H1 (cell line): ENCODE measurements around the gene PSKH1. TPM values are rescaled to one million over a fixed set of nuclear protein-coding genes. Genes with fewer than 3 reads are reported as not detected.

Experiments used
- CTCF ChIA-PET: fragments of 300-600 bp; sonication (Branson Sonifier 250); formaldehyde crosslinking; loops from one replicate; lab custom pipeline; 2021; ENCODE audit not compliant: partially characterized antibody; lab: Charles Lee
- POLR2A ChIA-PET: fragments of 300-600 bp; sonication (Branson Sonifier 250); formaldehyde crosslinking; loops from one replicate; lab custom pipeline; 2021; ENCODE audit warnings: inconsistent platforms; ENCODE audit not compliant: partially characterized antibody; lab: Charles Lee
- DNase-seq, 2 experiments: peaks; one replicate each; pipeline versions ENCODE4 v3.0.0 to v3.0.0-alpha.2; 2010 to 2022; ENCODE audit warnings: low spot score in 2 of 2, low read depth in 1 of 2, mixed read lengths in 1 of 2
- FAIRE-seq: peaks from 2 replicates; lab custom pipeline; 2011; peaks lifted over from hg19 to GRCh38; lab: Jason Lieb, UNC
- H2AFZ ChIP-seq: 2 replicates; pipeline ENCODE4 v1.8.1; 2012; ENCODE audit warnings: low read length, inconsistent platforms
- H2AK5ac ChIP-seq: 2 replicates; pipeline ENCODE4 v1.6.1; 2013; ENCODE audit warnings: low read depth, low read length
- H2BK120ac ChIP-seq: replicated peaks from 2 replicates; pipeline ENCODE3; 2013; ENCODE audit warnings: low read depth, low read length, inconsistent platforms
- H2BK12ac ChIP-seq: 2 replicates; pipeline ENCODE4 v1.6.1; 2013; ENCODE audit warnings: low read depth, low read length
- H2BK15ac ChIP-seq: 2 replicates; pipeline ENCODE4 v1.6.1; 2013; ENCODE audit warnings: low read length
- H2BK20ac ChIP-seq: 2 replicates; pipeline ENCODE4 v1.6.1; 2013; ENCODE audit warnings: low read length
- H2BK5ac ChIP-seq: 2 replicates; pipeline ENCODE4 v1.6.1; 2013; ENCODE audit warnings: low read depth, low read length
- H3K14ac ChIP-seq: 2 replicates; pipeline ENCODE4 v1.6.1; 2013; ENCODE audit warnings: inconsistent platforms; ENCODE audit not compliant: insufficient read length
- H3K18ac ChIP-seq: 2 replicates; pipeline ENCODE4 v1.6.1; 2013; ENCODE audit warnings: low read length; ENCODE audit errors: extremely low read depth
- H3K23ac ChIP-seq: 2 replicates; pipeline ENCODE4 v1.6.1; 2013; ENCODE audit warnings: inconsistent platforms; ENCODE audit not compliant: insufficient read length
- H3K23me2 ChIP-seq: 2 replicates; pipeline ENCODE4 v1.6.1; 2013; ENCODE audit warnings: low read depth, low read length
- H3K27ac ChIP-seq: 2 replicates; pipeline ENCODE4 v1.6.1; 2011; ENCODE audit warnings: low read depth, low read length, inconsistent platforms
- H3K27me3 ChIP-seq, 4 experiments: replicated peaks in 1 of 4; 1 replicate in 1 of 4; 2 replicates in 3 of 4; pipeline versions ENCODE4 v1.6.1 to v1.8.1; 2011 to 2013; ENCODE audit warnings: low read length in 3 of 4, mild to moderate bottlenecking in 3 of 4, inconsistent platforms in 2 of 4, mixed read lengths in 2 of 4, moderate library complexity in 1 of 4; ENCODE audit not compliant: control insufficient read depth in 3 of 4, insufficient read depth in 3 of 4; ENCODE audit errors: extremely low read depth in 1 of 4
- H3K36me3 ChIP-seq, 4 experiments: 2 replicates each; pipeline versions ENCODE4 v1.6.1 to v1.8.1; 2011 to 2013; ENCODE audit warnings: mild to moderate bottlenecking in 4 of 4, low read length in 3 of 4, moderate library complexity in 2 of 4, control low read depth in 1 of 4, inconsistent platforms in 1 of 4; ENCODE audit not compliant: insufficient read depth in 4 of 4, control insufficient read depth in 2 of 4
- H3K4ac ChIP-seq: replicated peaks from 2 replicates; pipeline ENCODE3; 2013; ENCODE audit warnings: low read length, low read depth, mixed read lengths, inconsistent platforms; ENCODE audit not compliant: insufficient read length
- H3K4me1 ChIP-seq, 4 experiments: replicated peaks in 1 of 4; 1 replicate in 1 of 4; 2 replicates in 3 of 4; pipeline versions ENCODE4 v1.6.1 to v1.8.1; 2011 to 2013; ENCODE audit warnings: low read length in 3 of 4, inconsistent platforms in 2 of 4, mixed read lengths in 1 of 4; ENCODE audit not compliant: insufficient read depth in 4 of 4, control insufficient read depth in 3 of 4
- H3K4me2 ChIP-seq, 2 experiments: 2 replicates each; pipeline versions ENCODE4 v1.6.1 to v1.8.1; 2011 to 2013; ENCODE audit warnings: low read depth in 2 of 2, low read length in 2 of 2, control low read depth in 1 of 2, inconsistent platforms in 1 of 2, mild to moderate bottlenecking in 1 of 2; ENCODE audit not compliant: insufficient read depth in 1 of 2
- H3K4me3 ChIP-seq, 4 experiments: fragments of 200-600, 300-600 bp in 1 of 4; sonication (generic), shearing (Covaris generic), sonication (Bioruptor Twin) in 1 of 4; 2 replicates each; pipeline versions ENCODE4 v1.5.1 to v1.8.1; 2011 to 2016; ENCODE audit warnings: low read length in 4 of 4, low read depth in 3 of 4, control low read depth in 2 of 4, inconsistent platforms in 2 of 4, mild to moderate bottlenecking in 2 of 4, mixed read lengths in 1 of 4, moderate library complexity in 1 of 4; ENCODE audit not compliant: insufficient read depth in 2 of 4; ENCODE audit errors: extremely low read depth in 1 of 4
- H3K56ac ChIP-seq: replicated peaks from 2 replicates; pipeline ENCODE3; 2013; ENCODE audit warnings: low read depth, mild to moderate bottlenecking, mixed read lengths, low read length, inconsistent platforms; ENCODE audit not compliant: insufficient read length
- H3K79me1 ChIP-seq: 2 replicates; pipeline ENCODE4 v1.6.1; 2013; ENCODE audit warnings: low read depth, low read length, control low read depth
- H3K79me2 ChIP-seq, 2 experiments: 2 replicates each; pipeline versions ENCODE4 v1.6.1 to v1.8.1; 2012 to 2013; ENCODE audit warnings: low read length in 2 of 2, mild to moderate bottlenecking in 2 of 2, inconsistent platforms in 1 of 2; ENCODE audit not compliant: insufficient read depth in 2 of 2, control insufficient read depth in 1 of 2
- H3K9ac ChIP-seq, 4 experiments: replicated peaks in 1 of 4; 1 replicate in 1 of 4; 2 replicates in 3 of 4; pipeline versions ENCODE4 v1.6.1 to v1.8.1; 2011 to 2013; ENCODE audit warnings: low read depth in 3 of 4, low read length in 3 of 4, control low read depth in 2 of 4, mild to moderate bottlenecking in 2 of 4, moderate library complexity in 2 of 4, inconsistent platforms in 1 of 4; ENCODE audit errors: extremely low read depth in 1 of 4
- H3K9me3 ChIP-seq, 2 experiments: 2 replicates each; pipeline versions ENCODE4 v1.6.1 to v1.8.1; 2012 to 2013; ENCODE audit warnings: mild to moderate bottlenecking in 2 of 2, moderate library complexity in 2 of 2, control low read depth in 1 of 2, inconsistent platforms in 1 of 2, low read depth in 1 of 2, low read length in 1 of 2, mixed read lengths in 1 of 2; ENCODE audit not compliant: insufficient read depth in 2 of 2
- H4K20me1 ChIP-seq, 2 experiments: replicated peaks in 1 of 2; 2 replicates each; pipeline versions ENCODE3 to v1.8.1; 2011 to 2013; ENCODE audit warnings: inconsistent platforms in 2 of 2, low read length in 2 of 2, mild to moderate bottlenecking in 1 of 2; ENCODE audit not compliant: insufficient read depth in 2 of 2, control insufficient read depth in 1 of 2
- H4K5ac ChIP-seq: 2 replicates; pipeline ENCODE4 v1.6.1; 2013; ENCODE audit warnings: low read length, low read depth, mixed read lengths, inconsistent platforms; ENCODE audit not compliant: insufficient read length
- H4K8ac ChIP-seq: 2 replicates; pipeline ENCODE4 v1.8.0; 2013; ENCODE audit warnings: mild to moderate bottlenecking, moderate library complexity, low read length, inconsistent platforms; ENCODE audit not compliant: insufficient read depth; ENCODE audit errors: extremely low read depth
- H4K91ac ChIP-seq: replicated peaks from 2 replicates; pipeline ENCODE3; 2013; ENCODE audit warnings: low read length, mixed read lengths, inconsistent platforms; ENCODE audit not compliant: insufficient read length
- CTCF ChIP-seq, 3 experiments: IDR thresholded peaks; 1 replicate in 2 of 3; 2 replicates in 1 of 3; pipeline versions ENCODE4 v1.5.1 to v1.6.1; 2011; ENCODE audit warnings: low read length in 3 of 3, mild to moderate bottlenecking in 3 of 3, inconsistent platforms in 2 of 3, low read depth in 1 of 3, moderate library complexity in 1 of 3; ENCODE audit not compliant: insufficient read depth in 1 of 3; ENCODE audit errors: control extremely low read depth in 1 of 3
- JUND ChIP-seq: IDR thresholded peaks from 2 replicates; pipeline ENCODE4 v1.6.1; 2011; ENCODE audit warnings: mild to moderate bottlenecking, improper control_type of control experiment, low read length
- WGBS, 2 experiments: shearing (Covaris generic) in 1 of 2; methylation state at CpG; one replicate each; pipeline versions ENCODE4 v1.1.6 to v1.1.7; 2013 to 2015; ENCODE audit warnings: low lambda C conversion rate in 2 of 2, mixed read lengths in 2 of 2, inconsistent platforms in 1 of 2, low coverage in 1 of 2, missing lambda C conversion rate in 1 of 2; ENCODE audit not compliant: insufficient replicate concordance in 2 of 2, insufficient coverage in 1 of 2, insufficient read length in 1 of 2; ENCODE audit errors: extremely low coverage in 1 of 2, missing lambda C conversion rate in 1 of 2; 5-methylcytosine and 5-hydroxymethylcytosine counted together
- polyA plus RNA-seq, 7 experiments: library from polyadenylated mRNA; depleted of rRNA in 3 of 7; stranded (reverse) in 5 of 7; unstranded in 2 of 7; fragments of >200 nt in 5 of 7; fragments of 200-250 nt in 2 of 7; gene quantifications; 1 replicate in 5 of 7; 2 replicates in 1 of 7; 4 replicates in 1 of 7; pipeline versions ENCODE4 v1.2.1 to v1.2.3, GENCODE V29; 2011 to 2013; ENCODE audit warnings: missing spikeins in 2 of 7, mixed read lengths in 2 of 7
- total RNA-seq: library from RNA; stranded (reverse); fragmentation: NEBNext Ultra II Directional; extraction: Animal tissue kit (Norgen Biotek cat#: 25700); gene quantifications from 2 replicates; pipeline ENCODE4 v1.2.1, GENCODE V29; 2021

Gene PSKH1
- total and polyA plus RNA-seq, 2 of the 8 experiments (the other 6 are each of a cell fraction or from before 2014, with no cell fraction given): 24.8 to 51.0 TPM

GRCh38 chr16:67897231-67897630 lies 4.2 kb downstream of the PSKH1 start:
- no peak overlapping the region for H3K23ac ChIP-seq
- H2BK12ac ChIP-seq: no peak overlapping the region
- POLR2A ChIA-PET: interaction anchor here (0.8 to 2.3 kb wide), 8 partner anchors 9 to 126 kb away, joined by 3 to 6 read pairs (median 4); partner anchors contain the start of genes DDX28 and DUS2
- no peak overlapping the region for H3K27ac ChIP-seq
- no peak overlapping the region for H4K5ac ChIP-seq
- no peak overlapping the region for H3K18ac ChIP-seq
- H4K20me1 ChIP-seq: peaks cover 1 to 3% of the 10 kb centered on the region in 2 experiments
- CTCF ChIA-PET: interaction anchor here (0.8 to 3.0 kb wide), 12 partner anchors 12 to 88 kb away, joined by 3 to 11 read pairs (median 4); partner anchors contain the start of gene NRN1L
- H3K79me1 ChIP-seq: peaks cover 20% of the 10 kb centered on the region
- H2BK20ac ChIP-seq: no peak overlapping the region
- no peak overlapping the region for H3K9ac ChIP-seq
- no peak for TF ChIP-seq CTCF (IDR thresholded peaks at IDR 0.05; ENCODE audit: control extremely low read depth in 1 of 3, insufficient read depth in 1 of 3, low read depth in 1 of 3, low read length in 3 of 3)
- TF ChIP-seq JUND: no peak
- FAIRE-seq (no peak), DNase-seq (no peak)
- no peak overlapping the region for H2AK5ac ChIP-seq
- no peak overlapping the region for H3K4me3 ChIP-seq
- no peak overlapping the region for H2BK5ac ChIP-seq
- peaks cover 0 to 10% (median 7%) of the 10 kb centered on the region in 4 experiments; a peak in 4 of 7 replicates for H3K4me1 ChIP-seq
- H2BK120ac ChIP-seq: no peak overlapping the region
- no peaks in the 10 kb centered on the region for H3K36me3 ChIP-seq
- 95% methylated on average over 3 of the region's 3 CpGs; no CpG with 5 or more reads in 1 of the 2 experiments for WGBS, 2 experiments
- H3K27me3 ChIP-seq: no peaks in the 10 kb centered on the region
- H2BK15ac ChIP-seq: no peak overlapping the region
- H3K56ac ChIP-seq: no peak overlapping the region
- peaks cover 11 to 45% of the 10 kb centered on the region in 2 experiments for H3K79me2 ChIP-seq
- H3K4me2 ChIP-seq: no peak overlapping the region
- no peak overlapping the region for H3K14ac ChIP-seq
- H2AFZ ChIP-seq: no peak overlapping the region
- no peak overlapping the region for H3K4ac ChIP-seq
- H3K9me3 ChIP-seq: no peaks in the 10 kb centered on the region
- H4K8ac ChIP-seq: no peak overlapping the region
- H4K91ac ChIP-seq: no peak overlapping the region
- peaks cover 4% of the 10 kb centered on the region for H3K23me2 ChIP-seq
